Measurements from ENCODE around the gene CDKAL1. TPM values are rescaled to one million over a fixed set of nuclear protein-coding genes. Genes with fewer than 3 reads are reported as not detected.

Gene CDKAL1
- total RNA-seq, 1 donor from 2014 or later = 8.4 TPM

DNA sequence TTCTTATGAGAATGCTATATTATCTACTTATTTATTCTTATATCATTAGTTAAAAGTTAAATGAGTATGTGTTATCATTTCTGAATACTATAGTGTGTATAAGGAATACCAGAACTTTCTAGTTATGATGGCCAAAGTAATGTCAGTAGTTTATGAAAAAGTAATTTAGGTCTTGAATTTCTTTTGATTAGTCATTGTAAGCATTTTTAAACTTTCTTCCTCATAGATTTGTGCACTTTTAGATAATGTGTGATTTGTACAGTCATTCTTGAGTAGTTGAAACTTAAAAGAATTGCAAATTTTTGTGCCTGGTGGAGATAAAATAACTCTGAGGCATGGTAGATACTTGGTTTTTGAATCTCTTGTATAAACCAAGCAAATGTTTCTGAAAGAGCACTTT, 311.3 kb downstream of the CDKAL1 start:
- DNase-seq (ENCODE audit: low spot score) = no peak
- intact Hi-C loops (cut with DNase I) = no loop called here

DNA sequence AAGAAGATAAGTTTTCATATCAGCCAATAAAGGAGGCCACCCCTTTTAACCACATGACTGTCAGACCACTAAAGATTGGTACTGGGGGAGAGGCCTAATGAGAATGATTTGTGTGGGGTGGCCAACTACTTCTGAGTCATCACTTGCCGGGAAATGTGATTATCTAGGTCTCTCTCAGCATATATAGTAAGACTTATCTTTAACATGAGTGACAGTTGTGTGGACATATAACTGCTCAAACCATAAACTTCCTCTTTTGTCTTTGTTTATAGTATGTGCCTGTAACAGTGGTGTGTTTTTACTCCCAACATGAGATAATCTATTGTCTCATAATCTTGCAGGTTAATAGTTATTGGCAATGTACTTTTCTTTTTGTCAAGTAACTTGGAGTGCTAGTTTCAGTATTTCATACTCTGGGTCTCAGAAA, 312.4 kb downstream of the CDKAL1 start:
- DNase-seq (ENCODE audit: low spot score) = no peak
- intact Hi-C loops (cut with DNase I) = no loop called here

DNA sequence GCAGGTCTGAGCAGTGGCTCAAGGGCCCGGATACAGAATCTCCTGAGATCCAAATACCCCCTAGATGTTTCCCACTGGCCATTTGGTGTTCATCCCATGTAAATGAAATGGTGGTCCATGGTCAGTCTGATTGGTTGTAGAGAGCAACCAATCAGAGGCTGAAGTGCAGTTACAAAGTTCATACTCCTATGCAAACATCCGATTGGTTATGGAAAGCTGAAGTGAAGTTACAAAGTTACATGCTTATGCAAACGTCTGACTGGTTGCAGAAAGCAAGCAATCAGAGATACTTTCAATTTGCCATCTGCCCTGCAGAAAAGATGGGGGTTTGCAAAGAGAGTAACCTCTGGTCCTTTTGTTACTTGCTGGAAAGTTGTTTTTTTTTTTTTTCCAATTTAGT, 313.6 kb downstream of the CDKAL1 start:
- no peak for DNase-seq (ENCODE audit: low spot score)
- intact Hi-C loops (cut with DNase I) = no loop called here

DNA sequence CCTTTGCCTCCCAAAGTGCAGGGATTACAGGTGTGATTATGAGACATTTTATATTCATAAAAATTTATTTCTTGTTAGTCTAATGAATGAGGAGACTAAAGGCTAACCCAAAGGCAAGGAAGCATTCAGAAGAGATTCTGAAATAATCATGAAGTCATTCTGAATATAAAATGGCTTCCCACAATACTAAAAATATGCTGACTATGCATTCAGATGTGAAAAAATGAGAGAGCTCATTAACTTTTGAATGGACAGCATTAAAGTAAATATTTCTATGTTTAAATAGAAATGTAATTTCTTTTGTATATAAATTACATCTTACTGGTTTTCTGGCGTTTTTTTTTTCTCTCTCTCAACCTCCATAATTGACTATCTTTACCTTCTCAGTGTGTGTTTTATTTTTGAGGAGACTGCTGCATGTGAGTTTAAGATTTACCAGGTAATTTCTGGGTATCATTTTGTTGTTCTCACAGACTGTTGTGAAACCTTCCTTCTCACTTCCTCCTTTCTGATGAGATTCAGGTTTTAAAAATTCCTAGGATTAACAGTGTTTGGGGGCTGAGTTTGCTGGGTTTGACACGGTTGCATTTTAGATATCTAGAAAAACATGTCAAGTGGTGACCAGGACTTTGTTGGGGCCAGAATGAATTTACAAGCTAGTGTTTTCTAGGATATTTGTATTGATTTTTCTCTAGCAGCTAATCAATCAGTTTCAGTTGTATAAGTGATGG, 316.6 kb downstream of the CDKAL1 start:
- no peak for DNase-seq (ENCODE audit: low spot score)
- intact Hi-C loops (cut with DNase I) = no loop called here

DNA sequence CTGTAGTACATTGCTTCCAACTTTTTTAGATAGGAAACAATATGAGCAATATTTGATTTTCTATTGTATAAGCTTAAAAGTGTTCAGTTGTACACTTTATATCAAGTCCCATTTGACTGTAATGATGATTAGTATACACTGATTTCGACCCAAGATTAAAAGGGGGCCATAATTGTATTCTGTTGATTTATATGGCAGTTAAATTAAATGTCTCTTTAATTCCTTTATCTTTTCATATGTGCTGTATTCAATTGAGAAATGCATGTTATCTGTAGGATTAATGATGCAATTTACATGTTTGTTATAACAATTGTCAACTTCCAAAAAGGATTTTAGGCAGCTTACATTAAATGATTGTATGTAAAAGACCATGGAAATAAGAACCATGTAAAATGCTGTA, 317.5 kb downstream of the CDKAL1 start:
- no peak for DNase-seq (ENCODE audit: low spot score)
- intact Hi-C loops (cut with DNase I) = no loop called here

DNA sequence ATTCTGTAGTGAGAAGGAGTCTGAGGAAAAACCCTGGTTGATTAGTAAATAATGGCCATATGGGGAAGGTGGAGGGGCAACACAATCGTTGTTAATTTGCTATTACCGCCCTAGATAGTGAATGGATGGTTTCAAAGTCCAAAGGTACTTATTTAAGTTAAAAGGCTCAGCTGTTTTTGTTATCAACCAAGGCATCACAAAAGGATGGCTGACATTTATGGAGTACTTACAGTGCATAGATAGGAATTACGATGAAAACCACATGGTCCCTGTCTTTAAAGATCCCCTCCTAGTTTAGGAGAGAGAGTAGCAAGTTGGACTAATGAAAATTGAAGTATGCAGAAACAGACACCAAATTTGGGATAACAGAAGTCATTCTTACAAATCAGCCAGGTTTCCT, 319.6 kb downstream of the CDKAL1 start:
- DNase-seq (ENCODE audit: low spot score) = no peak
- intact Hi-C loops (cut with DNase I) = no loop called here

DNA sequence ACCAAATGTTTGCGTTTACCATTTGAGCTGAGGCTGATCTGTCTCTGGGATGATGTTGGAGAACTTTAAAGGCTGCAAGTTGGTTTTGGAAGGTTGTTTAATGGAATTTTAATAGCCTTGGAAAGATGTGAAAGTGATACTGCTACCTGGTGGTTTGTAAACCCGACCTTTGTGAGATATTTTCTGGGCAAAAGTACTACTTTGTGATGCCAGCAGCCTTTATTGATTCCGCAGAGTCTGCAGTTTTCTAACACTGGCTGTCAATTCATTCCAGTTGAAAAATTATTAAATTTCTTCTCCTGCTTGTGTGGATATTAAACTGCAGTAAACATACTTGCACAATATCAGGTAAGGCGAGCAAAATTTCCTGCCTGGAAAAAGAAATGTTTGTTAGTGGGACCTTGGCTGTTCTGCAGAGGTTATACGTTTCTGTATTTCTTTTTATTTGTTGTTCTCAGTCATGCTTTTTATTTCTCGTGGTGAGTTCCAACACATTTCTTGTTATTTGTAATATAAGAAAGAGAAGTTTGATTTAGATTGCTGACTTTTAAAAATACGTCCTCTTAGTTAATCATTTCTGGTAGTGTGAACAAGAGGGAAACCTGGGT, 322.5 kb downstream of the CDKAL1 start:
- intact Hi-C loops (cut with DNase I) = no loop called here
- DNase-seq (ENCODE audit: low spot score) = no peak

DNA sequence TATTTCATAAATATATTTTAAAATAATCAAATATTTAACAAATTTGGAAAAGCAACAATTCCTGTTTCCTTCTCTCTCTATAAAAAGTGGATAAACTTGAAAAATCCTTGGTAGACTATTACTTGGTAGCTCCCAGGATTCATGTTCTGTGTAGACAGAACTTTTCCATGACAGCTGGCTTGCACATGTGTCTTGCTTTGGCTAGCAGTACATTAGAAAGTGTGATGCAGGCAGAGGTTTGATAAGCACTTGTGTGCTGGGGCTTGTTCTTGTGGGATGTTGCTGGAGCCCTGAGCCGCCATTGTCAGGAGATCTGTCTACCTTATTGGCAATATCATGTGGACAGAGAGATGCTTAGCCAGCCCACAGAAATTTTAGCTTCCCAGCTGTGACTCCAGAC, 327.2 kb downstream of the CDKAL1 start:
- intact Hi-C loops (cut with DNase I) = no loop called here
- DNase-seq (ENCODE audit: low spot score) = no peak

DNA sequence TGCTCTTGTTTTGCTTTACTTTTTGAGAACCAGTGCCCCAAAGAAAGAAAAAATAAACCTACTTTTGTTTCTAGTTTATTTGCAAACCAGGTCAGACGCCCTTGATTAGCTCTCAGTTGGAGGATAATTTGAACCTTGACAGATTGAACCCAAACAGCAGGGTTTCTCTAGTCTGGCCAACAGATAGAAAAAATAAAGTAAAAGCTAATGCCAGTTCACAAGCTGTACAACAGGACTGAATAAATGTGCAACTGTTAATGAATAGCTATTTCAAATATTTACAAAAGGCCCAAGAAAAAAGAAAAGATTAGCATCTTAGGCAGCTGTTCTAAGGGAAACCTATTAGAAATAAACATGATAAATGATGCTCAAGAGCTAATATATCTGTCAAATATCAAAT, 331.8 kb downstream of the CDKAL1 start:
- DNase-seq (ENCODE audit: low spot score) = no peak
- intact Hi-C loops (cut with DNase I) = no loop called here

DNA sequence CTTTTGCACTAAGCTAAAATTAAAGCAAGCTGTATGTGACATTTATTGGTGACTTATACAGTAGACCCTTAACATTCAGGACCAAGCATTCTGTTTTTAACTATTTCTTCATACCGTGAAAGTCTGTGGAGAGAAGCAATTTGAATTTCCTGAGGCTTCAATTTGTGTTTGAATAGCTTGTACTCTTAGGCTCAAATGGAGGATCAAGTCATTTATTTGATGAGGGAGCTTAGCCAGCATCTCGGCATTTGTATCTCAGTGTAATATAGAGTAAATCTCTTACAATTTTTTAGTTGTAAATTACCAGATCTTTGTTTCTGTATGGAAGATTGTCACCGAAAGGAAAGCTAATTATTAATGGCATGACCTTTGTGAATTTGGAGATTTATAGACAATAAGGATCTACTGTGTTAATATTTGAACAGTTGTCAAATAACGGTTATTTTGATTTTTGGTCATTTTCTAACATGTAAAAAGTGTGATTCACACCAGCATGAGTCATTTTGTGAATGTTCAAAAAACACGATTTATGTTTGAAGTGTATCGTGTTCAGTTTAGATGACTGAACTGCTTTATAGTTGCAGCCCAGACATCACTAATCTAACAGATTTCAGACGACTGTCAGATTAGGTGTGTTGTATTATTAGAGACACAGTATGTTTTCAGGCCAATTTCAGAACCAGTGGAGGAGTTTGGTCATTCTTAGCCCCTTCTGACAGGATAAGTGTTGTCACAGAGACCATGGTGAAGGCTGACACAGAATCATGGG, 332.9 kb downstream of the CDKAL1 start:
- intact Hi-C loops (cut with DNase I) = no loop called here
- DNase-seq (ENCODE audit: low spot score) = no peak

DNA sequence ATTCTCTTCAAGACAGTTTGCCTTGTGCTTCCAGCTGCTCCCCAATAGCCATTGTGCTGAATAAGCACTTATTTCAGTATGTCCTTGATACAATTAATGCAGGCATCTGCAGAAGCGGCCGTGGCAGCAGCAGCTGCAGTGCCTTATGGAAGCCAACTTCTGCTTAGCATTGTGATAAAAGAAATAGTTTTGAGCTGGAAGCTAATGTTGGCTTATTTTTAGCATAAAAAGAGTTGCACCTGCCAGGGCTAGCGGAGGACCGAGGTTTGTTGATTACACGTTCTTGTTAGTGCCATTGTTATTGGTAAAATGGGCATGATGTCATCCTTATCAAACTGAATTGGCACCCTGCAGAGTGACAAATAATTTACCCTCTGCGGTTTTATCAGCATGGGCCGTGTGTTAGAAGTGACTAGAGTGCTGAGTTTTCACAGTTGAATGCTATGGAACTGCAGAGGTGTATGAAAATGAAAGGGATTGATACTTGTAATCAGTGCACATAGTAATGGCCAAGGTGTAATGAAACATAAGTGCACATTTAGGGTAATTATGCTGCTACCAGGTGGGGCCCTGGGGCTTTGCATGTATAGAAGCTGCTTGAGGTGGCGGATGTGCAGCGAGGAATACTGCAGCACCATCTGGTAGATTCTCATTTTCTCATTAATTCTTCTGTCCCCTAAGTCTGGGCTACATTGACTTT, 334.3 kb downstream of the CDKAL1 start:
- intact Hi-C loops (cut with DNase I) = no loop called here
- DNase-seq (ENCODE audit: low spot score) = no peak

DNA sequence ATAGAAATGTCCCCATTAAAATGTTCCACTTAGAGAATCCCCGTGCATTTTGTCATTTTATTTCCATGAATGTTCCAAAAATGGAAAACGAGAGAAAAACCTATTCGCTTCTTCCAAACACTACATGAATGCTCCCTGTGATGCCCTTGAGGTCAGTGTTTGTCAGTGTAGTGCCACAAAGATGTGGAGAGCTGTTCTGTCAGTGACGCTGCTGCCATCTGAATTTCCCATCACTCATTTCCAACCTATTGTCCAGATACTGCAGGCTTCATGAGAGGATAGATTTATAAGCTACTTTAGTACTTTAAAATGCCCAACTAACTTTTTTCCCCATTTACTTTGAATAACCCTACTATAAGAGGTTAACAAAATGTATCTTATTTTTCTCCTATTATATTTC, 335.8 kb downstream of the CDKAL1 start:
- DNase-seq (ENCODE audit: low spot score) = no peak
- intact Hi-C loops (cut with DNase I) = loop anchor here (5.0 kb wide), 1 partner anchor 717 kb away; no protein-coding TSS in a partner anchor

DNA sequence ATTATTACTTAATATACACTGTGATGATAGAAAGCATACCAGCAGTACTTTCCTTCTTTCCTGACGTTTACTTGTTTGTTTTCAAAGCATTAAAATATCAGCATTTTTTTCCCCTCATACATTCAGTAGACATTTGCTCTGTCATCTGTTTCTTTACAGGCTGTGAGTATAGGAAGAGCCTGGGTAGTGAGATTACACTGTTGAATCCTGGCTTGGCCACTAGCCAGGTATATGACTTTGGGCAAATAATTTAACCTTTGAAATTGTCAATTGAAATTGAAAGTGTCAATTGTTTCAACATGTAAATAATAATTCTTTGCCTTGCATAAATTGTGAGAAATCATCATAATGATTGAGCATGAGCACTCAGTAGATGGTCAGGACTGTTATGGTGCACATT, 336.2 kb downstream of the CDKAL1 start:
- intact Hi-C loops (cut with DNase I) = loop anchor here (5.0 kb wide), 1 partner anchor 717 kb away; no protein-coding TSS in a partner anchor
- no peak for DNase-seq (ENCODE audit: low spot score)

DNA sequence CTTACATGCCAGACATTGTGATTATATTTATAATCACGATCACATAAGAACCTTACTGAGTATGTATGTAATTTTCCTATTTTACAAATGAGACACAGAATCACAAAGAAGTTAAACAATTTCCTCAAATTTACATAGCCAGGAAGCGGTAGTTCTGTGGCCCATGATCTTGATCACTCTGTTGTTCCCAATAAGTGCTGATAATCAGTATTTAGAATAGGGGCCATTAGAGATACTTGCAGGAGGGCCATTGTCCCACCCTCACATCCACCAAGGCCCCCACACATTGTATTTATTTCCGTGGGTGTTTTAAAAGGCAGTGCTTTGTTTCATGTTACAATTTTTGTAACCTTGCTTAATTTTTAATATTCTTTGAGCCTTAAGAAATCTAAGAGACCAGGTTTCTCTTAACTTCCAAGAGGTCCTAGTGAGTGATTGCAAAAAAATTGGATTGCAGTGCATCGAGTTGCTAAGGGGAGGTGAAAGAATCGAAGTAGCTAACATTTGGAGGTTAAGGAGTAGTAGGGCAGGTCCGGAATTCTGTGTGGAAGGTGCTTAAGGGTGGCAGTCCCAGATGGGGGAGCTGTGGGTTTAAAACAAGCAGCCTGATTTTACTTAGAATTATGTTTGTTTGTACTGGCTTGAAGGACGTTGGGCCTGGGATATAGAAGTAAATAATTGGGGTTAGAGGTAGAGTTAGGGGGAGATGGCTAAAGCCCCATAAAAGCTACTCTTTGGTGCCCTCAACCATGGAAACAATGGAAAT, 339.4 kb downstream of the CDKAL1 start:
- intact Hi-C loops (cut with DNase I) = loop anchor here (5.0 kb wide), 1 partner anchor 714 kb away; no protein-coding TSS in a partner anchor
- no peak for DNase-seq (ENCODE audit: low spot score)

DNA sequence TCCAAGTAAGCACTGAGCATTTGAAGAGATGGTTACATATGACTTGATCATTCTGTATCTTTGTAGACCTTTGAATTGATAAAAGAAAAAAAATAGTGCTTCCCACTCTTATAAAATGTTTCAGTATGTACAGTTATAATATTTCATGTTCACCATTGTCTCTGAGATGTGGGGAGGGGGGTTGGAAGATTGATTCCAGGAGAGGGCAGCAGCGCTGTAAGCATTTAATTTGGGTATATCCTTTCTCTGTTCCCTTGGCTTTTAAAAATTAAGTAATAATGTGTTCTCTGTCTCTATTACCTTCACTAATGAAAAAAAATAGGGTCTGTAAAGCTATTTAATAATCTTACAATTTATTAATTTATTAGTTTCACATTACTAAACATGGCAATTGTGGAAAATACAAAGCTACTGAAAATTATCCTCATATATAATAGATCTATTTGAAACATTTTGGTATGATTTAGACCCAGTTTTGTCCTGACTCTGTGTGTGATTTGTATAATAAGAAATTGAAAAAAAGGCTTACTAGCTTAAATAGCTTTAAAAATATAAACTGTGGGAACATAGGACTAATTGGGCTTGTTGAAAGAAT, 341.2 kb downstream of the CDKAL1 start:
- intact Hi-C loops (cut with DNase I) = no loop called here

DNA sequence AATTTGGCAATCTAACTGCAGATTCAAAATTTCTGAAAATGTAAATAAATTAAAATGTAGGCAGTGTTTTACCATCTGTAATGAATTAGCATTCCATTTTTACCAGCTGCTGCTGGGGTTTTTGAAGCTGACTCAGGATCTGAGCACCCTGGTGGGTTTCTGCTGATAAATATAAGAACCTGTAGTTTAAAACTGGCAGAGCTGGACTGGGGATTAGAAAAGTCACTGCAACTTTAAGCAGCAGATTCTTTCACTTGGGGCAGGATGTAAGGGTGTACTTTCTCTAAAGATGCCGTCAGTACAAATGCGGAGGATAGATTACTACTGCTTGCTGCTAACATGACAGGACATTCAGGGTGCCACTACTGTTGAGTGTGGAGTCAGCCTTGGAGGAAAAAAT, 341.8 kb downstream of the CDKAL1 start:
- DNase-seq (ENCODE audit: low spot score) = no peak
- intact Hi-C loops (cut with DNase I) = no loop called here

More for the DNA sequence above, 341.2 kb downstream of the CDKAL1 start:
- no peak for DNase-seq (ENCODE audit: low spot score)

DNA sequence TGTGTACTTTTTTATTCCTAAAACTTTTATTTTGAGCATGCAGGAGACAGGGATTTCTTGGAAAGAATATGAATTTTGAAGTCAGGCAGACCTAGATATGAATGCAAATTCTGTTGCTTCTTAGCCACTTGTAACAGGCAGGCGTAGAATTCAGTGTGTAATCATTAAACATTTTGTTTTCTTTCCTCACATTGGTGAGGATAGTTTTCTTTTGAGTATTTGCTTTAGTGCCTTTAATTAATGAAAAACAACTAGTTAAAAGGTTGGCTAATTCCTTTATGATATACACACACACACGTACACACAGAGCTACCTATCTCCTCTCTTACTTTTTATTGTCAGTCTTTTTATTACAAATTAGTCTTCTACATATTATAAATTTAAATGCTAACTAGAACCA, 342.3 kb downstream of the CDKAL1 start:
- intact Hi-C loops (cut with DNase I) = no loop called here
- DNase-seq (ENCODE audit: low spot score) = no peak

DNA sequence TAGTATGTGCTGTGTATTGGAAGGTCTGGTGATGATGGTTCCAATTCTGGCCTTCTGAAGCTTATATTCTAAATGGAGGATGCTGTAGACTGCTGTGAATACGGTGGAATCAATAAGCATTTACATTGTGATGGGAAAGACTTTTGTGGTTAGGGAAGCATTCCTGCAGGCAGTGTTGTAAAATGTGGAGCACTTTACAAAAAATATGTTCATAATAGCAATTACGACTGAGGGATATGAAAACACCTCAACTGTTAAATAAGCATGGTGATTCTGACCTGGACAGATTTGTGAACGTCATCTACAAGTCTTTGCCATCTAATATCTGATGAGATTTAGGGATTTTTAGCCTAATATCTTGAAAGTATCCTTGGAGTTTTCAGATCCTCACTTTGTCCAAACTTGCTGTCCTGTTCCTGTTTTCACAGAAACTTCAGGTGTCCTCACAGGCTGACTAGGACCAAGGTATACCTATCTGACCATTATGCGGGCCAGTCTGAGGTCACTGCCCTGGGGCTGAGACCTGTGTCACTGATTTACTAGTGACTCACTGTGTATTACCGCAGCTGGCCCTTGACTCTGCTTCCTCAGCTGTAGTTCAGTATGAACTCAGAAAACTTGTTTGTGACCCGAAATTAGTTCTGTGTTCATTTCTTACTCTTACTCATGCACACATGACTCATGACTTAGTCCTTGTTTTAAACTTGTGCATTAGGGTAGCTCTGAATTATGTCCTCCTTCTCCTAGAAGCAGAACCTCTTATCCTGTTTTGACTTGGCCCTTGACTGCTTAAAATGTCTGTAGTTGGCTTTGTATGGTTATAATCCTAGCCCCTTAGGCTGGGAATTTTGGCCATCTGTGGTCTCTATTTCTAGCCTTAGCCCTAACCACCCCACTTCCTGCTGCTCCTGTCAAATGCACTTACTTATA, 343.0 kb downstream of the CDKAL1 start:
- intact Hi-C loops (cut with DNase I) = no loop called here
- no peak for DNase-seq (ENCODE audit: low spot score)
